HG03442 (cell line): Measurements from ENCODE around the gene ADAM17.

Experiments used
- ATAC-seq: cut with Tn5 transposase; IDR thresholded peaks from one replicate; pipeline ENCODE4 v1.9.1; 2021; ENCODE audit warnings: mild to moderate bottlenecking, moderate library complexity; ENCODE audit not compliant: unreplicated experiment

The ADAM17 gene

DNA sequence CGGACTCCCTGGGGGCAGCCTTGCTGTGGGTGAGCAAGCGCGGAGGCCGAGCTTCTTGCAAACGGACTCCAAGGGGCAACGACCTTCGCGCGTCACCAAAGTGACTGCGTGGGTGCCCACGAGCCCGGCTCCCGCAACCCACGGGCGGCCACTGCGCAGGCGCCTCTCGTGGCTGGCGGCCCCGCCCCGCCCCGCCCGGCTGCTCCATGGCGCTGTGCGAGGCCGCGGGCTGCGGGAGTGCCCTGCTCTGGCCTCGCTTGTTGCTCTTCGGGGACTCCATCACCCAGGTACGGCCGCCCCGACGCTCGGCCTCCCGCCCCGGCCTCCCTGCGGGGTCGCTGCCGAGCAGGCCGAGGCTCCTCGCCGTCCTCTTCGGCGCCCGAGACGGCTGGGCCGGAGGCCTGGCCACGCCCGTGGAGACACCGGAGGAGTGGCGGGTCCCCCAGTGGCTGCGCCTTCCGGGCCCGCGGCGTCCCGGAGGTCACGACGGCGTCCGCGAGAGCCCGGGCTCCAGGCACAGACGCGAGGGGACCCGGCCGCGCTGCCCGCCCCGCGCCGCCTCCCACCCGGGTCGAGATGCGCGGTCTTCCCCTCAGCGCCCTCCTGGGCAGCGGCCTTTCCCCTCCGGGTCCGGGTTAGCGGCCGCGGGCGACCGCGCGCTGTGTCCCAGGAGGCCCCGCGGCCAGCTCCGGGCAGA, 81.1 kb downstream of the ADAM17 start, which contains the start of gene IAH1:
TSS of gene IAH1 (plus strand) at position 191 of the 697 bp plus-strand sequence. CDS start at position 207, 16 bp downstream.
- peak; percentile 74 for ATAC-seq

DNA sequence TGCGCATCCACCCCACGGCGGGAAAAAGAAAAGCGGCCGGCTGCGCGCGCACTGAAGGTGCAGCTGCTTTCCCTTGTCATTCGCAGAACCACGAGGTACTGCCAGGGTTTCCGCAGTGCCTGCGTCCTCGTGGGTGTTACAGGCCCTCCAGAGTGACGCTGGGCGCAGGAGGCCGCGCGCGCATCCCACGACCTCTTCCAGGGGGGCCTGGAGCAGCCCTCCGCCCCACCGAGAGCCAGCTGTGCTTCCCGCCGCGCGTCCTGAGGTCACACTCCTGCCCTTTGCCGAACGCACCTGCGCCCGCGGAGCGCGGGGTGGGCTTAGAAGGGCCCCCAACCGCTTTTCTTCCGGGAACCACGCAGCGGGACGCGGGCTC, 81.7 kb downstream of the ADAM17 start:
- peak; percentile 39 for ATAC-seq

DNA sequence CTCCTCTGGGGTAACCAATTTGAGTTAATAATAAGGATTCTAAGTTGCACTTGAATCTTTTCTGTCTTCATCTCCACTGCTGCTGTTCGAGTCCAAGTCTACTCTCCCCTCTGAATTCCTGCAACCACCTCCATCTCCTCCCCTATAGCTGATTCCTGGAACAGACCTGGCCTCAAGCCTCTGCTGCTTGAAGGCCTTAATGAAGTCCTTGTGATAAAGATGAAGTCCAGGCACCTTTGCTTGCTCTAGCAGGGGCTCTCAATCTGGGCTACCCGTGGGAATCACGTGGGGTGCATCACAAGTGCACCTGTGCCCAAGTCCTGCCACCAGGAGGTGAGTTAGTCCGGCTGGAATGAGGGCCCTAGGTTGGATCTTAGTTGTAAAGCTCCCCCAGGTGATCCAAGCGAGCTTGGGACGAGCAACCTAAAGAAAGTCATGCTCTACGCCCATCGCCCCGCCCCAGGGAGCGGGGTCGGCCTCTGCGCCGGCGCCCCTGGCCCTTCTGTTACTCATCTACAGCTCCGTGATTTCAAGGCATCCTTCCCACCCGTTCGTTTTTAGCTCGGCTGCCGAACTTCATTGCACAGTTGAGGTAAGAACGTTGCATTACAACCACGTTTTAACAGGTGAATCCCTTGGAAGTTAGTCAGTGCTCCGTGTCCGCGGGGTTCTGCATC, 82.2 kb downstream of the ADAM17 start:
- no peak for ATAC-seq

DNA sequence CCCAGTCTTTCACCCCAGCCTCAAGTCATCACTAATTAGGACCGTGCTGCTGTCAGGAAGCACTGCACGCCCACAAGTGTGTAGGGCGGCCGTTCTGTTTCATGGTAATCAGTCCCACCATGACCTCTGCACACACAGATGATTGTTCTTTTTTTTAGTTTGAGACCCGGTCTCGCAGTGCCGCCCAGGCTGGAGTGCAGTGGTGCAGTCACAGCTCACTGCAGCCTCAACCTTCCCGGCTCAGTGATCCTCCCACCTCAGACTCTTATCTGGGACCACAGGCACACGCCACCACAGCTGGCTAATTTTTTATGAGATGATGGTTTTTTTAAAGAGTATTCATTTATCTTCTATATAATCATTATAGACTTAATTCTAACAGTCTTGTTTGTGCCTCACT, 83.1 kb downstream of the ADAM17 start:
- no peak for ATAC-seq

DNA sequence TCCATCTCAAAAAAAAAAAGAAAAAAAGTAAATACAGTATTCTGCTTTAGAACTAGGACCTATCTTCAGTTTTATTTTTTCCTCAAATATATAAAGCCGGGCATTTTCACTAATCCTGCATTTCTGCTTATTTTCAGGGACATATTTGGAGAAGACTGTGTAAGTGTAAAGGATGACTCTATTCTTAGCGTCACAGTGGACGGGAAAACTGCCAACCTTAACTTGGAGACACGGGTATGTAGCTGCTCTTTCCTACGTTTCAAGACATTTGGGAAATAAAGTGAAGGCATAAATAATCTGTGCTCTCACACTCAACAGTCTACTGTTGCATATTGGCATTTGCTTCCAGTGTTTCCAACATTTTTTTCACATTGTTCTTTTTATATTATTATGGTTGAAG, 84.4 kb downstream of the ADAM17 start:
- no peak for ATAC-seq

DNA sequence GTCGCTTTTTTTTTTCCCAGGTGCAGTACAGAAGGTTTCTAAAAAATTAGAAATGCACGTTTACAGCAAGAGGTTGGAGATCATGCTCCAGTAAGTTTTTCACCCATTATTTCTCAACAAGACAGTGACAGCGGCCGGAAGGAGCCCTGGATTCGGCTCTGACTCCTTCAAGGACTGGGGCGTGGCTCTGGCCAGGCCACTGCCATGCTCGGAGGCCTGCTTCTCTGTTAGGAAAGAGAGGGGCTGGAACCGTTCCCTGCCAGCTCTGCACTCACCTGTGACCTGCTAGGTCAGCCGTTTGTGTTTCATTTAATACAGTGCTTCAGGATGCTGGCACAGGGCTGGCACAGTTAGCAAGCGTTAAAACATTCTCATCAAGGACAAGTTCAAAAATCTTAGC, 87.9 kb downstream of the ADAM17 start:
- ATAC-seq = no peak

DNA sequence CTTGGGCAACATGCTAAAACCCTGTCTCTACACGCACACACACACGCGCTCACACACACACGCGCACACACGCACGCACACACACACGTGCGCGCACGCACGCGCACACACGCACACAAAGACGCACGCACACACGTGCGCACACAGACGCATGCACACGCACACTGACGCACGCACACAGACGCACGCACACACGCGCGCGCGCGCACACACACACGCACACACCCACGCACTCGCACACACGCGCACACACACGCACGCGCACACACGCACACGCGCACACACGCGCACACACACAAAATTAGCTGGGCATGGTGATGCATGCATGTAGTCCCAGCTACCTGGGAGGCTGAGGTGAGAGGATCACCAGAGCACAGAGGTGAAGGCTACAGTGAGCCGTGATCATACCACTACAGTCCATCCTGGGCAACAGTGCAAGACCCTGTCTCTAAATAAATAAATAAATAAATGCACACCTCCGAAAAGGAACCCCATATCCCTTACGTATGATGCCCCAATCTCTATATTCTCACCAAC, 89.4 kb downstream of the ADAM17 start:
- no peak for ATAC-seq

DNA sequence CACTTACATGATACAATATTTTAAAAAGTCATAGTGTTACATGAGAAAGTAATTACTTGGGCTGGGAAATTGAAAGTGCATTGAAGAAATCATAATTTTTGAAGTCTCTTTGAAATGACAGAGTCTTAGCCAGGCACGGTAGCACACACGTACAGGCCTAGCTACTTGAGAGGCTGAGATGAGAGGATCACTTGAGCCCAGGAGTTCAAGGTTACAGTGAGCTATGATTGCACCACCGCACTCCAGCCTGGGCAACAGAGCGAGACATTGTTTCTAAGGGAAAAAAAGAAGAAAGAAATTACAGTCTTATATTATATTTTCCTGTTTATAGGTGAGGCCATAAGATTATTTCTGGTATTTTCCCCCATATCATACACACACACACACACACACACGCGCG, 90.5 kb downstream of the ADAM17 start:
- ATAC-seq = no peak

DNA sequence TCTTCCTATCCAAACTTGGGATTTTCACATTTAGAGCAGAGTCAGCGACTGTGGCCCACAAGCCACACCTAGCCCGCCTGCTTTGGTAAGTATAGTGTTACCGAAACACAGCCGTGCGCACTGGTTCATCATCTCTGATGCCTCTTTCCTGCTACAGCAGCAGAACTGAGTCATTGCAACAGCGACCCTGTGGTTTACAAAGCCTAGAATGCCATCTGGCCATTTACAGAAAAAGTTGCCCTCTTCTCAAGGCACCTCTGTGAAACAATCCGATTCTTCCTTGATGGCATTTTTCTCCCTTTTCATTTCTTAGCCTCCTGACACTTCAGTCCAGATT, 92.0 kb downstream of the ADAM17 start:
- no peak for ATAC-seq

DNA sequence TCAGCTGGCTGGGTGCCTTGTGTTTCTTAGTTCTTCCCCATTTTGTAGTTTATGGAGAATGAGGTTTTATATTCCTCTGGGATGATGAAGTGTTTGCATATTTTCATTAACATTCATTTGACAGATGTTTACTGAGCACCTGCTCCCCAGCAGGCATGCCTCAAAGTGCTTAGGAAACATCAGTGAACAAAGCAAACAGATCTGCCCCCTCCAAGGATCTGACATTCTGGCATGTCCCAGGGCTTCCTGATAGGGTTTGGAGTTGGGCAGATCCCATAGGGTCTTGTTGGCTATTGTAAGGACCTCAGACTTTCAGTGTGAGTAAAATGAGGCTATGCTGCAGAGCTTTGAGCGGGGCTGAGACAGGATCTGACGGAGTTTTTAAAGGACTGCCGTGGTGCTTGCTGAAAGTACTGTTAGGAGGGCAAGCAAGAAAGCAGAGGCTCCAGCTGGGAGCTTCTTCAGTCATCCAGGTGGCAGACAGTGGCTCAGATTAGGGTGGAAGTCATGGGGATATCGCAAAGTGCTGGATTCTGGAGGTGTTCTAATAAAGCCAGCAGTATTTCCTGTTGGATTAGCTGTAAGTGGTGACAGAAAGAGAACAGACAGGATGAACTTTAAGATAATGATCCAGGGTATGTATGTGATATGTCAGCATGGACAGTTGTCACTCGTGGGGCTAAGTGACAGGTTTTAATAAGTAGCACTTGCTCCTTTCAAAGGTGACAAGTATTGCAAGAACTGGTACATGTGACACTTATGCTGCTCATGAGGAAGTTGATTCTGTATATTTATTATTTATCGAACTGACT, 92.5 kb downstream of the ADAM17 start:
- no peak for ATAC-seq

DNA sequence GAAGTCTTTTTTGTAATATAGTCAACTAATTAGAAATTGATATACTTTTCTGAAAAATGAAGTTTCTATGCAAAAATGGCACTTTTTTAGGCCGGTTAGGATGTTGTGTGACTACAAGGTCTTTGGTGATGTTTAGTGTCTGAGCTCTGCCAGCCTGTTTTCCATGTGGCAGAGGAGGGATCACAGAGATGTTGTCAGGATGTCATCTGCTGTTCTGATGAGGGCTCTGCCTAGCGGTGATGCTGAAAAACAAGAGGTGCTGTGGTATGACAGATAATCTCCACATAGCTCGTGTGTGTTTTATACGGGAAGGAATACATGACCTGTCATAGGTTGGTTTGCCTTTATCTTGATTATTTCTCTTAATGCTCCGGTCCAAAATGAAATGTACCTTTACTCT, 93.3 kb downstream of the ADAM17 start:
- ATAC-seq = no peak

DNA sequence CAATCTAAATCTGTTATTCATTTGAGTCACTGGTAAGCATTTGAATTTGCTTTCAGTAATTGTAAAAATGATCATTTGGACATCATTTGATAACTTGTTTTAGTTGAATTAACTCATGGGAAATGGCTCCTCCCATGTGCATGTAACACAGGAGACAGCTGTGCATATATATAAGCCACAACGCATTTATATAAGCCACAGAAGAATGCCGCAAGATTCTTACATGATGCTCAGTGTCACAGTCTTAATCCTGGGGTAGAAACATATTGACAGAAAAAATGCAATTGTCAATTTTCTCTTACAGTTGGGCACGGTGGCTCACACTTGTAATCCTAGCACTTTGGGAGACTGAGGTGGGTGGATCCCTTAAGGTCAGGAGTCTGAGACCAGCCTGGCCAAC, 94.6 kb downstream of the ADAM17 start:
- no peak for ATAC-seq

DNA sequence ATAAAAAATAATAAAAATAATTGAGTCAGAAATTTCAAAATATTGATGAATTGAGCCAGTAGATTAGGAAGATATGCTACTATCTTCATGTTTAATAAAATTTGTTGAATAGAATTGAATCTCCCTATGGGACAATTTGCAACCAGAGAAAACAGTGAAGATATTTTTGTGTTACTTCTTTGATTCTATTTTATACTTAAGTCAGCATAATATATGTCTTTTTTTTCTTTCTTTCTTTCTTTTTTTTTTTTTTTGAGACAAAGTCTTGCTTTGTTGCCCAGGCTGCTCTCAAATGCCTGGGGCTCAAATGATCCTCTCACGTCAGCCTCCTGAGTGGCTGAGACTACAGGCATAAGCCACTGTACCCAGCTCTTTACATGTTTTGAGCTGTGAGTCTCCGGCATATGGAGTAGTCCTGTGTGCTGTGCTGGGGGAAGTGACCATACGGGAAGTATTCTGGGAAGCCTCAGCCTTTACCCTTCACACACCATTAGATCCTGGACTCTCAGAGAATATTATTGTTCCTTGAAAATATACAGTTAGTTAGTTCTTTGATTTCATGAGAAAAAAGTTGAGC, 95.1 kb downstream of the ADAM17 start:
- ATAC-seq = no peak

DNA sequence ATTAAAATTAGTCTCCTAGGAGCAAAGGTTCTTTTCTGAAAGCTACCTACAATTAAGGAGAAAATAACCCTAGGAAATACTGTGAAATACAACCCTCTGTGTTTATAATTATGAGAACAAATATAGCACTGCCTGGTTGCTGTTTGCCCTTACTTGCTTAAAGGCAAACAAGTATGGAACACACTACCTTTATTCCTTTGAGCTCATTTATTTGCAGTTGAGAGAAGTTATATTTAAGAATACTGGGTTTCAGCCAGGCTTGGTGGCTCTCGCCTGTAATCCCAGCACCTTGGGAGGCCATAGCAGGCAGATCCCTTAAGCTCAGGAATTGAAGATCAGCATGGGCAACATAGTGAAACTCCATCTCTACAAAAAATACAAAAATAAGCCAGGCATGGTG, 104.4 kb downstream of the ADAM17 start:
- ATAC-seq = no peak

DNA sequence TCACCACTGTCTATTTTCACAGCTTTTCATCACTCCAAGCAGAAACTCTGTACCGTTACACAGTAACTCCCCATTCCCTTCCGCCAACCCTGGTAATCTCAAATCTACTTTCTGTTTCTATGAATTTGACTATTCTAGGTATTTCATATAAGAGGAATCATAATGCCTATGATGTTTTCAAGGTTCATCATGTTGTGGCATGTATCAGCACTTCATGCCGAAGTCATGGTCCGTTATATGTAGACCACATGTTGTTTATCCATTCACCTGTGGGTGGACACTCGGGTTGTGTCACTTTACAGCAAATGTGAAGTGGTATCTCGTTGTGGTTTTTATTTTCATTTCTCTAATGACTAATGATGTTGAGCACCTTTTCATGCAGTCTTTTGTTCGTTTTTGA, 110.5 kb downstream of the ADAM17 start:
- no peak for ATAC-seq

DNA sequence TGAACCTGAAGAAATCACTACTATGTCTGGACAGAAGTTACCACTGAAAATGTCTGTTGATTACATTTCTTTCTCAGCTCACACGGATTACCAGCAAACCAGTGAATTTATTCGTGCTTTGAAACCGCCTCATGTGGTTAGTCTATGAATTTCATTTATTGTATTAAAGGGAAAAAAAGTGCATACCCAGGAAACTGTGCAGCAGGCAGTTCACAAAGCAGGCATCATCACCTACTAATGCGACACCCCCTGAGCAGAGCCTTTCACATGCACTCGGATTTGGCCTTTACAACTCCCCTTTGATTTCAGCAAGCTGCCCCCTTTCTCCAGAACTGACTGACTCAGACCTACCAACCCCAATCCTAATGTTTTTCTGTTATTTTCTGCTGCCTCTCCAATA, 112.1 kb downstream of the ADAM17 start:
- no peak for ATAC-seq

DNA sequence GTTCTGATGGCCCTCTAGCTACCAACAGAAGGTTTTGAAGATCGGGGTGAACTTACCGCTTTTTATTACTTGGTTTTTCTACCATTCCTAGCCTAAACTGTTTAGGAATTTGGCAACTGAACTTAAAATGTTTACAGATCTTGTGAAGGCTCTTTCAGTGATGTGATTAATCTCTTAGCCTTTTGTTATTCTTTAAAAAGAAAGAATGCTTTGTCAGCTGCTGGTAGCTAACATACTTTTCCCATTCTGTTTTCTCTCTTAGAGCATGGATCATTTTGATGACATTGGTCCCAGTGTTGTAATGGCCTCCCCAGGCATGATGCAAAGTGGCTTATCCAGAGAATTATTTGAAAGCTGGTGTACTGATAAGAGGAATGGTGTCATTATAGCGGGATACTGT, 114.1 kb downstream of the ADAM17 start:
- ATAC-seq = no peak

DNA sequence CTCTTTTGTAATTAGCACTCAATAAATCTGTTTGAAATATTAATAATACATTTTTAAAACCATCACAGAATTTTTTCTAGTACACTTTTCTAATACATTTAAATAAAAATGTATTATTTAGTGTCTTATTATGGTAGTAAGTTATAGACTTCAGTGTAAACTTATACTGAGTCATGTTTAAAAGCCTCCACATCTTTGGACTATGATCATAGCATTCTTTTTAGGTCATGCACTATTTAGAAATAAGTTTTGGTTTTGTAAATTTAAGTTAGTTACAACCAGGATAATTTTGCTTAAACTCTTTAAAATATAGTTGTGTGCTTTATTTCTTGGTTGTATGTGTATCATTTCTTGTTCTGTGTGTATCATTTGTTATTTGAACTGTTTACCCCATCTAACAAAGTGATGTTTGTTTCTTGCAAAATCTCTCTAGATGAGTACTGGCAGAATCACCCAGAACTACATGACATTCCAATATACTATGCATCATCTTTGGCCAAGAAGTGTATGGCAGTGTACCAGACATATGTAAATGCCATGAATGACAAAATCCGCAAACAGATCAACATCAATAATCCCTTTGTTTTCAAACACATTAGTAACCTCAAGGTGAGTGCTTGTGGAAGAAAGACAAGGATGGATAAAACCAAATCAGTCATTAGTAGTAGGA, 115.4 kb downstream of the ADAM17 start:
- no peak for ATAC-seq

DNA sequence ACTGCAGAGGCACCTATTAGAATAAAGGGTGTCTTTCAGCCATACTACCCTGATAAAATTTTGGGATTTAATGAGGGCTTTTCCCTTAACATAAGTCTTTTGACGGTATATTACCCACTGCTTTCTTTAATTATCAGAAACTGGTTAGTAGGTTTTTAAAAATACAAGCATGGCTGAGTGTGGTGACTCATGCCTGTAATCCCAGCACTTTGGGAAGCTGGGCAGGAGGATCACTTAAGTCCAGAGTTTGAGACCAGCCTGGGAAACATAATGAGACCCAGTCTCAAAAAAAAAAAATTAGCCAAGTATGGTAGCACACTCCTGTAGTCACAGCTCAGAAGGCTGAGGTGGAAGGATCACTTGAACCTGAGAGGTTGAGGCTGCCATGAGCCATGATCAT, 116.1 kb downstream of the ADAM17 start:
- no peak for ATAC-seq
